Adrenal gland (tissue), 5 donors: Measurements from ENCODE around the gene APP.

Source experiments
- POLR2A ChIP-seq, 2 donors: fragments of 450-650 bp; IDR thresholded peaks; one replicate each; pipeline ENCODE4 v1.6.1; 2017; ENCODE audit warnings: antibody characterized with exemption in 2 of 2, mild to moderate bottlenecking in 2 of 2, moderate library complexity in 1 of 2
- TF ChIP-seq, protein P1 (sequence below), 6 experiments: fragments of 450-650 bp in 4 of 6; fragments of 200-600 bp in 2 of 6; sonication (generic) in 1 of 6; IDR thresholded peaks; 1 replicate in 5 of 6; 2 replicates in 1 of 6; pipeline versions ENCODE4 v1.5.1 to v1.8.0; 2016 to 2021; ENCODE audit warnings: antibody characterized with exemption in 6 of 6, mild to moderate bottlenecking in 2 of 6, moderate library complexity in 1 of 6
- donor health status: DM: no; HTN: no; CAD: no.

DNA sequence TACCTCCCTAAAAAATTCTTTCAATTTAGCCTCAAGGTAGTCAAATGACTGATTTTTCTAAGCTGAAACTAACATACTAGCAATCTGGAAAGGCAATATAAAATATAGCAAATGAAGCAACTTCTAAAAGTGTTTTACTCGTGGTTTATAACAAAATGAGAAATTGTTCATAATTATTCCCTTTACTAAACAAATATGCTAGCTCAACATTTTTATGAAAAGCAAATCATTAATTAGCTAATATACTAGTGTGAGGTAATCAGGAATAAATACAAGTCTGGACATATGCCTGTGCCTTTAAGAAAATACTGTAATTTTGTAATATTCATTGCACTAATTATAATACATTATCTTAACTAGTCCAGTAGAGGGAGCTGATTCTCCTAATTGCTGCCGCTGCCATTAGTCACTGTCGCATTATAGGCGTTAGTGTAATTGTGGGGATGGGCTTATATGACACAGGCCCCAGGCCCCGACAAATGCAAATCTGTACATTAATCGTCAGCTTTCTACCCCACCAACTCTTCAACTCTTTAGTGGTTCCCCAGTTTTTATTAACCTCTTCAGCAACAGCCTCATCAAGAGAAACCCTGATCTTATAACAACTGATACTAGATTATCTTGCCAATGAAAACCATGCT, 274.9 kb downstream of the APP start:
- TF ChIP-seq, protein P1, sequence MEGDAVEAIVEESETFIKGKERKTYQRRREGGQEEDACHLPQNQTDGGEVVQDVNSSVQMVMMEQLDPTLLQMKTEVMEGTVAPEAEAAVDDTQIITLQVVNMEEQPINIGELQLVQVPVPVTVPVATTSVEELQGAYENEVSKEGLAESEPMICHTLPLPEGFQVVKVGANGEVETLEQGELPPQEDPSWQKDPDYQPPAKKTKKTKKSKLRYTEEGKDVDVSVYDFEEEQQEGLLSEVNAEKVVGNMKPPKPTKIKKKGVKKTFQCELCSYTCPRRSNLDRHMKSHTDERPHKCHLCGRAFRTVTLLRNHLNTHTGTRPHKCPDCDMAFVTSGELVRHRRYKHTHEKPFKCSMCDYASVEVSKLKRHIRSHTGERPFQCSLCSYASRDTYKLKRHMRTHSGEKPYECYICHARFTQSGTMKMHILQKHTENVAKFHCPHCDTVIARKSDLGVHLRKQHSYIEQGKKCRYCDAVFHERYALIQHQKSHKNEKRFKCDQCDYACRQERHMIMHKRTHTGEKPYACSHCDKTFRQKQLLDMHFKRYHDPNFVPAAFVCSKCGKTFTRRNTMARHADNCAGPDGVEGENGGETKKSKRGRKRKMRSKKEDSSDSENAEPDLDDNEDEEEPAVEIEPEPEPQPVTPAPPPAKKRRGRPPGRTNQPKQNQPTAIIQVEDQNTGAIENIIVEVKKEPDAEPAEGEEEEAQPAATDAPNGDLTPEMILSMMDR (IDR thresholded peaks at IDR 0.05), result peak; percentile 48 to 72 (median 69)
- TF ChIP-seq POLR2A (IDR thresholded peaks at IDR 0.05), result no peak
